ENCODE data around the gene UBE2H. TPM values are rescaled to one million over a fixed set of nuclear protein-coding genes. Genes with fewer than 3 reads are reported as not detected.

Gene UBE2H
- 100 to 1,000 TPM in 2 of 4 donors, 10 to 100 TPM in 2; 82.7 to 162 (median 103) TPM for total RNA-seq

DNA sequence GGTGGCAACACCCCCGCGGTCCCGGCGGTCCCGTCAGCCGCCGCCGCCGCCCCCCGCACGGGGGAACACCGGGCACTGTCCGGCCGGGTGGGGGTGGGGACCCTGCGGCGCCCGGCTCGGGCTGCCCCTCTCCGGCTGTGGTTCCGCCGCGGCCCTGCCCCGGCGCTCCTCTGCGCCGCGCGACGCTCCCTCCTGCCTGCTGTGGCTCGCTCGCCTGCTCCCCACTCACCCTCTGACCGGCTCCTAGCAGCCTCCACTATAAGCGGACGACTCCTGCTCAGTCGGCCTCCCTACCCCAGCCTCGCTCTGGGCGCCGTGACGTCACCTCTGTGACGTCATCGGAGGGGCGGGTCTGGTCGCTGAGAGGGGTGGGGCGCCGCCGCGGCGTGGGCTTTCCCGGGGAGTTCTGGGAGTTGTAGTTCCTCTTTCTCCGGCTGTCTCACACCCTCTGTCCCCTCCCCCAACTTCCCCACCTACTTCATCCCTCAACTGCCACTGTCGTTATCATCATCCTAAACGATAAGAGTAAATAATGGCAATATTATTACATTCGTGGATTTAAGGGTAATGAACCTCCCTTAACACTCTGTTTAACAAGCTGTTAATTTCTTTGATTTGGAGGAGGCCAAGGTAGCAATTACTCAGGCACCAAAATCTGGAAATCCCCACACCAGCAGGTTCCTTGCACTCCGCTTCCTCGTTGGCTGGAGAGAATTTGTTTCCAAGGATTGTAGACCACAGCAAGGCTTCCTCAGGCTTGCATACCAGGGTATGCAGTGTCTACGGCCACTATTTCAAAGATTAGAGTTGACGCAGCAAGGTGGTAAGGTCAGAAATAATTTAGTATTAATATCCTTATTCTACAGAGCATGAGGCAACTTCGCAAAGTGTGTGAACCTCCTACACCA lies at the start of gene UBE2H:
Gene UBE2H, minus strand, starts transcription at position 308 of the 908 bp plus-strand sequence. CDS start 405 bp downstream, outside the sequence.
- intact Hi-C loops (cut with DNase I; ENCODE audit: low total_unique reads), result loop anchor here (2.0 to 5.0 kb wide), 2 partner anchors 122 to 211 kb away; no protein-coding TSS in a partner anchor
- H3K4me1 ChIP-seq, result peaks cover 18 to 23% of the 10 kb centered on the region in 2 donors
- peak; percentile 88 to 90 for DNase-seq
- no peaks in the 10 kb centered on the region for H3K9me3 ChIP-seq
- no peaks in the 10 kb centered on the region for H3K27me3 ChIP-seq
- in situ Hi-C loops (cut with MboI; ENCODE audit: low sequenced_read_pairs in 4 of 4), result no loop called here
- peak; percentile 71 to 76 for ATAC-seq
- TF ChIP-seq, protein P1, sequence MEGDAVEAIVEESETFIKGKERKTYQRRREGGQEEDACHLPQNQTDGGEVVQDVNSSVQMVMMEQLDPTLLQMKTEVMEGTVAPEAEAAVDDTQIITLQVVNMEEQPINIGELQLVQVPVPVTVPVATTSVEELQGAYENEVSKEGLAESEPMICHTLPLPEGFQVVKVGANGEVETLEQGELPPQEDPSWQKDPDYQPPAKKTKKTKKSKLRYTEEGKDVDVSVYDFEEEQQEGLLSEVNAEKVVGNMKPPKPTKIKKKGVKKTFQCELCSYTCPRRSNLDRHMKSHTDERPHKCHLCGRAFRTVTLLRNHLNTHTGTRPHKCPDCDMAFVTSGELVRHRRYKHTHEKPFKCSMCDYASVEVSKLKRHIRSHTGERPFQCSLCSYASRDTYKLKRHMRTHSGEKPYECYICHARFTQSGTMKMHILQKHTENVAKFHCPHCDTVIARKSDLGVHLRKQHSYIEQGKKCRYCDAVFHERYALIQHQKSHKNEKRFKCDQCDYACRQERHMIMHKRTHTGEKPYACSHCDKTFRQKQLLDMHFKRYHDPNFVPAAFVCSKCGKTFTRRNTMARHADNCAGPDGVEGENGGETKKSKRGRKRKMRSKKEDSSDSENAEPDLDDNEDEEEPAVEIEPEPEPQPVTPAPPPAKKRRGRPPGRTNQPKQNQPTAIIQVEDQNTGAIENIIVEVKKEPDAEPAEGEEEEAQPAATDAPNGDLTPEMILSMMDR (IDR thresholded peaks at IDR 0.05 in 4 of 5, conservative IDR thresholded peaks at IDR 0.05 in 1 of 5), result peak in 2 of 5 experiments; percentile 8 to 25
- TF ChIP-seq POLR2A (IDR thresholded peaks at IDR 0.05), result peak; percentile 98 to 100
- H3K4me3 ChIP-seq, result peak within 1 kb of the TSS; percentile 81 to 97 (median 86)
- H3K36me3 ChIP-seq, result no peaks in the 10 kb centered on the region
- peak within 1 kb of the TSS; percentile 92 to 99 (median 99) for H3K27ac ChIP-seq

DNA sequence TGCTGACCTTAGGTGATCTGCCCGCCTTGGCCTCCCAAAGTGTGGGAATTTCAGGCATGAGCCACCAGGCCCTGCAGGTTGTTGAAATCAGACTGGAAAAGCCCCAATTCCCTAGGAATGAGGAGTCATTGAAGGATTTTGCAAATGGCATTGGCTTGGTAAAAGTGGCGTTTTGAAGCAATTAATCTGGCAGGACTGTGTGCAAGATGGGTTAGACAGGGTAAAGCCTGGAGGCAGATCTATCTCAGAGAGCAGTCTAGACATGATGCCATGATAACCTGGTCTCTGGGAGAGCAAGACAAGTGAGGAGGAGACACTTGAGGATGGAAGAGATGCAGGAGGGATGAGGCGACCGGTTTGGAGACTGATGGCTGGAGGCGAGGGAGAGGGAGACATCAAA lies 45.7 kb upstream of the UBE2H start:
- Histone ChIP-seq H3K4me1 (no peaks in the 10 kb centered on the region), H3K9me3 (no peaks in the 10 kb centered on the region)
- in situ Hi-C loops (cut with MboI; ENCODE audit: low sequenced_read_pairs in 4 of 4), result no loop called here

DNA sequence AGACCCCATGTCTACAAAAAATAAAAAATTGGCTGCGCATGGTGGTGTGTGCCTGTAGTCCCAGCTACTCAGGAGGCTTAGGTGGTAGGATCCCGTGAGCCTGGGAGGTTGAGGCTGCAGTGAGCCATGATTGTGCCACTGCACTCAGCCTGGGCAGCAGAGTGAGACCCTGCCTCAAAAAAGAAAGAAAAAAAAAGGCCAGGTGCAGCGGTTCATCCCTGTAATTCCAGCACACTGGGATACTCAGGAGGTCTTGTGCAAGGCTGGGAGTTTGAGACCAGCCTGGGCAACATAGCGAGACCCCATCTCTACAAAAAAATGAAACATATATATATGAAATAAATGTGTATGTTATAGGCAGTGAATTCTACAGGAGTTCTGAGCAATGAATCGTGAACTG lies 44.5 kb upstream of the UBE2H start:
- intact Hi-C loops (cut with DNase I; ENCODE audit: low total_unique reads), result no loop called here
- ATAC-seq, result no peak
- H3K36me3 ChIP-seq, result no peaks in the 10 kb centered on the region
- H3K27ac ChIP-seq, result no peak overlapping the region
- no peaks in the 10 kb centered on the region for H3K9me3 ChIP-seq
- no peaks in the 10 kb centered on the region for H3K27me3 ChIP-seq
- H3K4me1 ChIP-seq, result no peaks in the 10 kb centered on the region
- in situ Hi-C loops (cut with MboI; ENCODE audit: low sequenced_read_pairs in 4 of 4), result no loop called here
- TF ChIP-seq, protein P1 (IDR thresholded peaks at IDR 0.05 in 4 of 5, conservative IDR thresholded peaks at IDR 0.05 in 1 of 5), result no peak
- no peak for TF ChIP-seq POLR2A (IDR thresholded peaks at IDR 0.05)
- DNase-seq, result no peak
- no peak overlapping the region for H3K4me3 ChIP-seq

More for the DNA sequence above, 45.7 kb upstream of the UBE2H start:
- DNase-seq, result no peak
- Histone ChIP-seq H3K36me3 (no peaks in the 10 kb centered on the region), H3K4me3 (no peak overlapping the region), H3K27me3 (no peaks in the 10 kb centered on the region), H3K27ac (no peak overlapping the region)
- TF ChIP-seq, protein P1 (IDR thresholded peaks at IDR 0.05 in 4 of 5, conservative IDR thresholded peaks at IDR 0.05 in 1 of 5), result no peak
- TF ChIP-seq POLR2A (IDR thresholded peaks at IDR 0.05), result no peak
- intact Hi-C loops (cut with DNase I; ENCODE audit: low total_unique reads), result no loop called here
- ATAC-seq, result no peak

DNA sequence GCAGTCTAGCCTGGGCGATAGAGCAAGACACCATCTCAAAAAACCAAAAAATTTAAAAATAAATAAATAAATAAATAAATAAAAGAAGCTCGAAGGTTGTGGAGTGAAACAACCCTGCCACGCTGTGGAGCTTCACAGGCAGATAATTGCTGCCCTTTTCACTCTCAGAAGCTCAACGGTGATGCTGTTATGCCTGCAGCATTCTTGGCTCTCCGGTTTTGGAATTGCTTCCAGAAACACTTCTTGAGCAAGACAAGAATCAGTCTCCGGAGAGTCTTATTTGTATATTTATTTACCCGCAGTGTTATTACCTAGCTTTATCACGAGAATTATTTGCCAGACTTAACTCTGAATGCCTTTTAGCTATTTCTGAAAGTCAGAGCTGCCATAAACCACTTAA lies 40.5 kb upstream of the UBE2H start:
- peaks cover 7 to 9% of the 10 kb centered on the region in 2 donors for H3K4me1 ChIP-seq
- TF ChIP-seq, protein P1 (IDR thresholded peaks at IDR 0.05 in 4 of 5, conservative IDR thresholded peaks at IDR 0.05 in 1 of 5), result no peak
- no peak for TF ChIP-seq POLR2A (IDR thresholded peaks at IDR 0.05)
- ATAC-seq (no peak), DNase-seq (no peak)
- no peak overlapping the region for H3K27ac ChIP-seq
- in situ Hi-C loops (cut with MboI; ENCODE audit: low sequenced_read_pairs in 4 of 4) (no loop called here), intact Hi-C loops (cut with DNase I; ENCODE audit: low total_unique reads) (no loop called here)
- H3K27me3 ChIP-seq, result no peaks in the 10 kb centered on the region
- H3K36me3 ChIP-seq, result no peaks in the 10 kb centered on the region
- H3K4me3 ChIP-seq, result no peak overlapping the region
- no peaks in the 10 kb centered on the region for H3K9me3 ChIP-seq
